NT2/D1 (cell line): ENCODE measurements around the gene MGAT5.

Experiments used
- DNase-seq: peaks from one replicate; pipeline ENCODE4 v3.0.0-alpha.2; 2011; ENCODE audit warnings: low read depth, low spot score
- H3K27me3 ChIP-seq: 2 replicates; pipeline ENCODE4 v1.6.0; 2011; ENCODE audit warnings: mild to moderate bottlenecking; ENCODE audit not compliant: insufficient read length, insufficient read depth
- H3K36me3 ChIP-seq: 2 replicates; pipeline ENCODE4 v1.6.1; 2011; ENCODE audit warnings: mild to moderate bottlenecking, low read length, mixed read lengths; ENCODE audit not compliant: insufficient read depth, insufficient read length
- H3K4me1 ChIP-seq: 2 replicates; pipeline ENCODE4 v1.5.1; 2011; ENCODE audit not compliant: insufficient read depth, insufficient read length
- H3K4me3 ChIP-seq: 2 replicates; pipeline ENCODE4 v1.5.1; 2011; ENCODE audit warnings: low read depth; ENCODE audit not compliant: insufficient read length
- H3K9ac ChIP-seq: 2 replicates; pipeline ENCODE4 v1.6.0; 2011; ENCODE audit warnings: low read depth; ENCODE audit not compliant: insufficient read length
- H3K9me3 ChIP-seq: 2 replicates; pipeline ENCODE4 v1.5.1; 2011; ENCODE audit warnings: mild to moderate bottlenecking, low read length; ENCODE audit not compliant: insufficient read depth
- SUZ12 ChIP-seq: IDR thresholded peaks from 2 replicates; pipeline ENCODE4 v1.6.1; 2011; ENCODE audit not compliant: insufficient read length, insufficient read depth; ENCODE audit errors: extremely low read depth
- YY1 ChIP-seq: IDR thresholded peaks from 2 replicates; pipeline ENCODE4 v1.6.1; 2011; ENCODE audit not compliant: insufficient read length, insufficient read depth
- ZNF274 ChIP-seq: IDR thresholded peaks from 2 replicates; pipeline ENCODE4 v1.6.1; 2011; ENCODE audit warnings: mild to moderate bottlenecking, low read depth, low read length

The MGAT5 gene

DNA sequence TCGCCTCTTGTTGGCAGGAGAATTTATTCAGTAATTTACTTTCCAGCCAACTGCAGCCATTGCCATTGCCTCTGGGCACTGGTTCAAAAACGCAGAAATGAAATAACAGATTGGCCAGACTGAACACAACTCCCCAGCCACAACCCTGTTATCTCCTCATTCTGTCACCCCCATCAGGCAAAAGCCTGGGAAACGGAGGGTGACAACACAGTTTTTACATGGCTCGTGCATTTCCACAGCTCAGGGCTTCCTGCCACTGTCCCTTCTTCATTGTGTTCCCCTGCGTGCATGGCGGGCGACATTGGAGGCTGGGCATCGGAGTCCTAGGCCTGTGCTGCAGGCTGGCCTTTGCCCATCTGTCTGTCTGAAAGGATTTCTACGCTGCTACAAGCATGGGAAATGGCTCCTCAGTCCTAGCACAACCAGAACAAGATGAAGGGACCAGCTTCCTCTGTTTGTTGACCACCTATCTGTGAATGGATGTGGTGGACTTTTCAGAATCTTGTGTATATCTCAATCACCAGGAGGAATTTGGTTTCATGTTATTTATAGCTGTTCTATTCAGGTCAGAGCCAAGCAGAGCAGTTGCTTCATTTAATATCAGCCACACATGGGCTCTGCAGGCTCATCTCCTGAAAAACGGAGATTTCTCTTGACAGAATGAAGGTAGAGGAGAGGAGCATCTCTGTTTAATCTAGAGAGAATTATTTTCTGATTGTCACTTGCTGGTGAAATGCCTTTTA, 107.0 kb downstream of the MGAT5 start:
- no peak for DNase-seq
- H3K9ac ChIP-seq: no peak overlapping the region
- no peak overlapping the region for H3K4me3 ChIP-seq
- H3K36me3 ChIP-seq: peaks cover 11% of the 10 kb centered on the region
- H3K9me3 ChIP-seq: no peaks in the 10 kb centered on the region
- H3K4me1 ChIP-seq: no peaks in the 10 kb centered on the region
- H3K27me3 ChIP-seq: no peaks in the 10 kb centered on the region
- TF ChIP-seq ZNF274 (no peak), SUZ12 (no peak), YY1 (no peak)

DNA sequence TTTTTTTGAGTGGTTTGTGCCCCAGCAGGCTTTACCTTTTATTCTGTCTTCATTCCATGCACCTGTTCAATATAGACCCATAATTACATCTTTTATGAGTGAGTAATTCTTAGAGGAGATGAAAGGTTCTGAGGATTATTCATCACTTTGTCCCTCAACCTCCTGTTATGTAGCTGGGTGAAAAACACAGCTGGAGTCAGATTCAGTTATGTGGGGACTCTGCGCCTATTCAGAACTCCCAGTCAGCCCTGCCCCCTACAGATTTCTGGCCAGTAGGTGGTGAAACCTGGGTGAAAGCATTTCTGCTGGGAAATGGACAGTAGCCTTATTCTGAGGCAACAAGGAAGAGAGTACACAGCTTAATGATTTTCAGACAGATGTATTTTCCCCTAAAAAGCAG, 107.8 kb downstream of the MGAT5 start:
- Histone ChIP-seq H3K4me1 (no peaks in the 10 kb centered on the region), H3K9ac (no peak overlapping the region), H3K4me3 (no peak overlapping the region), H3K36me3 (peaks cover 13% of the 10 kb centered on the region), H3K9me3 (no peaks in the 10 kb centered on the region), H3K27me3 (no peaks in the 10 kb centered on the region)
- DNase-seq: no peak
- TF ChIP-seq YY1: no peak
- no peak for TF ChIP-seq ZNF274
- no peak for TF ChIP-seq SUZ12

- no peak for DNase-seq
- TF ChIP-seq ZNF274: no peak
- no peak for TF ChIP-seq YY1
- TF ChIP-seq SUZ12: no peak
These were observed 108.3 kb downstream of the MGAT5 start for GRCh38 chr2:134362152-134362668.

GRCh38 chr2:134362740-134363139, 108.9 kb downstream of the MGAT5 start:
- Histone ChIP-seq H3K9me3 (no peaks in the 10 kb centered on the region), H3K9ac (no peak overlapping the region), H3K27me3 (no peaks in the 10 kb centered on the region), H3K36me3 (peaks cover 14% of the 10 kb centered on the region), H3K4me1 (no peaks in the 10 kb centered on the region), H3K4me3 (no peak overlapping the region)
- no peak for TF ChIP-seq YY1
- TF ChIP-seq ZNF274: no peak
- DNase-seq: no peak

More at GRCh38 chr2:134362152-134362668, 108.3 kb downstream of the MGAT5 start:
- Histone ChIP-seq H3K4me1 (no peaks in the 10 kb centered on the region), H3K9me3 (no peaks in the 10 kb centered on the region), H3K36me3 (peaks cover 14% of the 10 kb centered on the region), H3K9ac (no peak overlapping the region), H3K27me3 (no peaks in the 10 kb centered on the region), H3K4me3 (no peak overlapping the region)

DNA sequence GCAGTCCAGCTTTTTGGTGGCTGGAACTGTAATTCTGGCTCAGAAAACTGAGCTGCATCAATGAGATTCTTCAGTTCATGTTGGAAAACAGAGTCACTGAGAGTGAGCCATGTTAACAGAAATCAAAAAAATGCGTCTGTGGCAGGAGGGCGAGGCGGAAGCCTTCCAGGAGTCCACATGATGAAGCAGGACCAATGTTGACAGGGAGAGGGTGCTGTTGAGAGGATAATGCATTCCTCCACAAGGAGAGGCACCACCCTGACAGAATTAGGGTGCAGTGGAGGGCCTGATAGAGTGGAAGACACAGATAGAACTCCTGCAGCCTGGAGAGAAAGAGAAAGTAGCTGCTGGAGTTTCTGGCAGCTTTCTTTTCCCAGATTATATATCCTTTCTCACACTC, 111.5 kb downstream of the MGAT5 start:
- Histone ChIP-seq H3K4me3 (no peak overlapping the region), H3K4me1 (no peaks in the 10 kb centered on the region), H3K9me3 (no peaks in the 10 kb centered on the region), H3K9ac (no peak overlapping the region), H3K36me3 (peaks cover 16% of the 10 kb centered on the region), H3K27me3 (no peaks in the 10 kb centered on the region)
- no peak for DNase-seq
- TF ChIP-seq ZNF274 (no peak), SUZ12 (no peak), YY1 (no peak)

GRCh38 chr2:134366359-134366758, 112.5 kb downstream of the MGAT5 start:
- no peaks in the 10 kb centered on the region for H3K9me3 ChIP-seq
- H3K4me1 ChIP-seq: no peaks in the 10 kb centered on the region
- no peak overlapping the region for H3K4me3 ChIP-seq
- TF ChIP-seq YY1: no peak
- no peak for TF ChIP-seq SUZ12
- no peaks in the 10 kb centered on the region for H3K27me3 ChIP-seq
- no peak for DNase-seq
- H3K36me3 ChIP-seq: peaks cover 16% of the 10 kb centered on the region
- no peak overlapping the region for H3K9ac ChIP-seq

- no peaks in the 10 kb centered on the region for H3K27me3 ChIP-seq
- TF ChIP-seq SUZ12 (no peak), ZNF274 (no peak), YY1 (no peak)
- H3K4me1 ChIP-seq: no peaks in the 10 kb centered on the region
- no peaks in the 10 kb centered on the region for H3K9me3 ChIP-seq
- peaks cover 14% of the 10 kb centered on the region for H3K36me3 ChIP-seq
- no peak overlapping the region for H3K9ac ChIP-seq
- DNase-seq: no peak
- H3K4me3 ChIP-seq: no peak overlapping the region
These were observed 113.3 kb downstream of the MGAT5 start for GRCh38 chr2:134367213-134367612.
